Smooth muscle cell (in vitro differentiated cells): Measurements from ENCODE around the gene ECSIT. TPM values are rescaled to one million over a fixed set of nuclear protein-coding genes. Genes with fewer than 3 reads are reported as not detected.

ENCODE experiments used
- DNase-seq: peaks from one replicate; lab custom pipeline; 2025; ENCODE audit not compliant: unreplicated experiment; lab: John Stamatoyannopoulos, UW
- H2AFZ ChIP-seq: fragments of 200-600 bp; sonication (generic); 2 replicates; pipeline ENCODE4 v1.6.0; 2016; ENCODE audit warnings: antibody characterized with exemption, low read depth, mild to moderate bottlenecking
- H3F3A ChIP-seq: fragments of 200-600 bp; sonication (generic); 2 replicates; pipeline ENCODE4 v1.6.0; 2017; ENCODE audit warnings: antibody characterized with exemption, low read depth
- H3K27ac ChIP-seq: fragments of 200-600 bp; sonication (generic); 2 replicates; pipeline ENCODE4 v1.5.1; 2016; ENCODE audit warnings: low read depth, mild to moderate bottlenecking
- H3K27me3 ChIP-seq: fragments of 200-600 bp; sonication (generic); 2 replicates; pipeline ENCODE4 v1.6.1; 2016; ENCODE audit warnings: low read depth, mild to moderate bottlenecking
- H3K36me3 ChIP-seq: fragments of 200-600 bp; sonication (generic); 2 replicates; pipeline ENCODE4 v1.5.1; 2016; ENCODE audit warnings: low read depth
- H3K4me1 ChIP-seq: fragments of 200-600 bp; sonication (generic); 2 replicates; pipeline ENCODE4 v1.5.1; 2016; ENCODE audit warnings: low read depth
- H3K4me2 ChIP-seq: fragments of 200-600 bp; sonication (generic); 2 replicates; pipeline ENCODE4 v1.6.0; 2016; ENCODE audit warnings: mild to moderate bottlenecking
- H3K4me3 ChIP-seq: fragments of 200-600 bp; sonication (generic); 2 replicates; pipeline ENCODE4 v1.5.1; 2016; ENCODE audit warnings: mild to moderate bottlenecking
- H3K79me2 ChIP-seq: fragments of 200-600 bp; sonication (generic); 2 replicates; pipeline ENCODE4 v1.6.0; 2016; ENCODE audit warnings: low read depth, mild to moderate bottlenecking
- H3K9ac ChIP-seq: fragments of 200-600 bp; sonication (generic); 2 replicates; pipeline ENCODE4 v1.6.0; 2016; ENCODE audit warnings: low read depth
- H3K9me3 ChIP-seq: fragments of 200-600 bp; sonication (generic); replicated peaks from 2 replicates; pipeline ENCODE4 v1.5.1; 2016; ENCODE audit warnings: low read depth
- H4K20me1 ChIP-seq: fragments of 200-600 bp; sonication (generic); 2 replicates; pipeline ENCODE4 v1.6.0; 2016; ENCODE audit warnings: low read depth
- WGBS: methylation state at CpG from one replicate; pipeline ENCODE4 v1.1.7; 2016; ENCODE audit warnings: low lambda C conversion rate; 5-methylcytosine and 5-hydroxymethylcytosine counted together
- polyA plus RNA-seq: library from polyadenylated mRNA; unstranded; fragments of >200 nt; fragmentation: Nextera tagmentation; extraction: Ambion mirVana; gene quantifications from 2 replicates; pipeline ENCODE4 v1.2.1, GENCODE V29; 2016
- total RNA-seq: library from RNA; depleted of rRNA; stranded (reverse); fragments of >200 nt; gene quantifications from 2 replicates; pipeline ENCODE4 v1.2.3, GENCODE V29; 2014
- TF ChIP-seq, protein P1 (sequence below): fragments of 200-600 bp; sonication (generic); IDR thresholded peaks from 2 replicates; pipeline ENCODE4 v1.5.1; 2017; ENCODE audit warnings: borderline replicate concordance, mild to moderate bottlenecking, antibody characterized with exemption; ENCODE audit not compliant: insufficient read depth, poor library complexity, severe bottlenecking

Gene ECSIT
- total and polyA plus RNA-seq, 2 experiments from 2014 or later = 21.1 to 32.1 TPM

DNA sequence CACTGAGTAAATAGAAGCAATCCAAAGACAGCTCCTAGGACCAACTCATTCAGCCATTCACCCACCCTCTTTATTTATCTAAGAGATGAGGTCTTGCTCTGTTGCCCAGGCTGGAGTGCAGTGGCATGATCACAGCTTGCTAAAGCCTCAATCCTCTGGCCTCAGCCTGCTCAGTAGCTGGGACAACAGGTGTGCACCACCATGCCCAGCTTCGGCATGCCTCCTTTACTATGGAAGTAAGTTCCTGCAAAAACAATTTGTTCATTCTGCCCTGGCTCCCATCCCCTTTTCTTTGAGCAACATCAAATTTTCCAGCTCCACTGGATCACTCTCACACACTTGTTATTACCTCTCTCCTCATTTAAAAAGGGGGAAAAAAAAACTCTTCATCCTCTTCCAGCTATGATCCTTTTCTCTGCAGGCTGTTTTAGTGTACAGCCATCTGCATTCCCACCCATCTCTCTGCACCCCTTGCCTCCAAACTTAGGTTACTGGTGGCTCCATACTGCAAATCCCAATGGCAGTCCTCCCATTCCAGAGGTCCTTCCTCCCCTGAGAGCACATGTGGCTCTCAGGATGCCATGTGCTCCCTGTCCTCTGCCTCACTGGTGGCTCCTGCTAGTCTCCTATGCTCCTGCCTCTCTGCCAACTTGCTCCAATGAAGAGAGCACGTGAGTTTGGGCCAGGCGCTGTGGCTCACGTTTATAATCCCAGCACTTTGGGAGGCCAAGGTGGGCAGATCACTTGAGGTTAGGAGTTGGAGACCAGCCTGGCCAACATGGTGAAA is 27.9 kb upstream of the ECSIT start:
- no peak overlapping the region for H3K9ac ChIP-seq
- TF ChIP-seq, protein P1, sequence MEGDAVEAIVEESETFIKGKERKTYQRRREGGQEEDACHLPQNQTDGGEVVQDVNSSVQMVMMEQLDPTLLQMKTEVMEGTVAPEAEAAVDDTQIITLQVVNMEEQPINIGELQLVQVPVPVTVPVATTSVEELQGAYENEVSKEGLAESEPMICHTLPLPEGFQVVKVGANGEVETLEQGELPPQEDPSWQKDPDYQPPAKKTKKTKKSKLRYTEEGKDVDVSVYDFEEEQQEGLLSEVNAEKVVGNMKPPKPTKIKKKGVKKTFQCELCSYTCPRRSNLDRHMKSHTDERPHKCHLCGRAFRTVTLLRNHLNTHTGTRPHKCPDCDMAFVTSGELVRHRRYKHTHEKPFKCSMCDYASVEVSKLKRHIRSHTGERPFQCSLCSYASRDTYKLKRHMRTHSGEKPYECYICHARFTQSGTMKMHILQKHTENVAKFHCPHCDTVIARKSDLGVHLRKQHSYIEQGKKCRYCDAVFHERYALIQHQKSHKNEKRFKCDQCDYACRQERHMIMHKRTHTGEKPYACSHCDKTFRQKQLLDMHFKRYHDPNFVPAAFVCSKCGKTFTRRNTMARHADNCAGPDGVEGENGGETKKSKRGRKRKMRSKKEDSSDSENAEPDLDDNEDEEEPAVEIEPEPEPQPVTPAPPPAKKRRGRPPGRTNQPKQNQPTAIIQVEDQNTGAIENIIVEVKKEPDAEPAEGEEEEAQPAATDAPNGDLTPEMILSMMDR = no peak
- no peak overlapping the region for H3K4me3 ChIP-seq
- no peaks in the 10 kb centered on the region for H3F3A ChIP-seq
- no peaks in the 10 kb centered on the region for H3K27me3 ChIP-seq
- DNase-seq = no peak
- no peak overlapping the region for H3K27ac ChIP-seq
- H3K4me2 ChIP-seq = no peak overlapping the region
- no peak overlapping the region for H2AFZ ChIP-seq
- no peaks in the 10 kb centered on the region for H3K9me3 ChIP-seq
- WGBS = 94% methylated on average over 4 of the region's 4 CpGs
- no peaks in the 10 kb centered on the region for H3K36me3 ChIP-seq
- H3K79me2 ChIP-seq = peaks cover 26% of the 10 kb centered on the region
- H4K20me1 ChIP-seq = peaks cover 31% of the 10 kb centered on the region
- peaks cover 6% of the 10 kb centered on the region for H3K4me1 ChIP-seq

DNA sequence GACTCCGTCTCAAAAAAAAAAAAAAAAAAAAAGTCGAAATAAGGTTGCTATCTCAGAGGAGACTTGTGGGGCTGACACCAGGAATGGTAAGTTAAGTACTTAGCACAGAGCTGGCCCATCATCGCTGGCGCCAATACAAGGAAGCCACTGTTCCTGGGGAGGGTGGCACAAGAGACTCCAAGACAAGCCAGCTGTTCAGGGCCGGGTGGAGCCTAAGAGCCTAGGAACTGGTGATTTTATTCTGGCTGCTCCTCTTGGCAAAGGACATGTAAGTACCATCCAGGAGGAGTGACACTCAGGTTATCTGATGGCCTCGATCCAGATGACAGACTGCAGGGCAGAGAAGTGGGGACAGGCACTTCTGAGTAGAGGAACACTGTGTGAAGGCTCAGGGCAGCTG is 26.3 kb upstream of the ECSIT start:
- Histone ChIP-seq H4K20me1 (peaks cover 31% of the 10 kb centered on the region), H3K27me3 (no peaks in the 10 kb centered on the region), H3K79me2 (peaks cover 26% of the 10 kb centered on the region), H3K27ac (no peak overlapping the region), H3K36me3 (no peaks in the 10 kb centered on the region), H3F3A (no peaks in the 10 kb centered on the region), H2AFZ (no peak overlapping the region), H3K4me1 (peaks cover 6% of the 10 kb centered on the region), H3K9me3 (no peaks in the 10 kb centered on the region), H3K4me3 (no peak overlapping the region), H3K9ac (no peak overlapping the region), H3K4me2 (no peak overlapping the region)
- DNase-seq = no peak
- WGBS = 98% methylated on average over 6 of the region's 6 CpGs
- TF ChIP-seq, protein P1 = no peak

DNA sequence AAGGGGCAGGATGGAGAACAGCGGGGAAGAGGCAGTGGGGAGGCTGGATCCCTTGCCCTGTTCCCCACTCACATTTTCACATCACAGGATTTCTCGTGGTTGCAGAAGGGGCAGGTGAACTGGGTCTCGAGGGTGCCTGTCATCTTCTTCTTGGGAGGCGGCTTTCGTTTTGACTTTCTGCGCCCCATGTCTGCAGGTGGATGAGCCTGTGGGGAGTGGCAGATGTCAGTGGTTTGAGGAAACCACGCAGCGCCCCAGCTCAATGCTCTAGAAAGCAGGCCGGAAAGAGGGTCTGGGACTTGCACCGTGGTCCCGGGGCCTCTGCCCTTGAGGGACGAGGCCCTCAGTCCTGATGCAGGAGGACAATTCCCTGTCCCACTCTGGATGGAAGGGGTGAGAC is 25.2 kb upstream of the ECSIT start:
- H3K9ac ChIP-seq = no peak overlapping the region
- H3K9me3 ChIP-seq = no peaks in the 10 kb centered on the region
- TF ChIP-seq, protein P1 = no peak
- H4K20me1 ChIP-seq = peaks cover 31% of the 10 kb centered on the region
- no peaks in the 10 kb centered on the region for H3F3A ChIP-seq
- no peak overlapping the region for H3K4me3 ChIP-seq
- WGBS = 97% methylated on average over 12 of the region's 12 CpGs
- no peak for DNase-seq
- peaks cover 26% of the 10 kb centered on the region for H3K79me2 ChIP-seq
- H3K4me2 ChIP-seq = no peak overlapping the region
- H3K4me1 ChIP-seq = peaks cover 6% of the 10 kb centered on the region
- H3K27me3 ChIP-seq = no peaks in the 10 kb centered on the region
- no peak overlapping the region for H2AFZ ChIP-seq
- H3K27ac ChIP-seq = no peak overlapping the region
- H3K36me3 ChIP-seq = no peaks in the 10 kb centered on the region
